ENCODE data around the gene TMPRSS9. TPM values are rescaled to one million over a fixed set of nuclear protein-coding genes. Genes with fewer than 3 reads are reported as not detected.

The TMPRSS9 gene
- total RNA-seq, 1 donor from 2014 or later = not detected

GRCh38 chr19:2341244-2341751 lies 18.8 kb upstream of the TMPRSS9 start:
- H3K9me3 Mint-ChIP-seq (ENCODE audit: unreplicated experiment) = no peaks in the 10 kb centered on the region
- H3K36me3 Mint-ChIP-seq (ENCODE audit: low read depth, unreplicated experiment) = peaks cover 11% of the 10 kb centered on the region
- no peak overlapping the region for H3K27ac Mint-ChIP-seq (ENCODE audit: unreplicated experiment)
- no peak for DNase-seq (ENCODE audit: low spot score)
- TF ChIP-seq, protein P1, sequence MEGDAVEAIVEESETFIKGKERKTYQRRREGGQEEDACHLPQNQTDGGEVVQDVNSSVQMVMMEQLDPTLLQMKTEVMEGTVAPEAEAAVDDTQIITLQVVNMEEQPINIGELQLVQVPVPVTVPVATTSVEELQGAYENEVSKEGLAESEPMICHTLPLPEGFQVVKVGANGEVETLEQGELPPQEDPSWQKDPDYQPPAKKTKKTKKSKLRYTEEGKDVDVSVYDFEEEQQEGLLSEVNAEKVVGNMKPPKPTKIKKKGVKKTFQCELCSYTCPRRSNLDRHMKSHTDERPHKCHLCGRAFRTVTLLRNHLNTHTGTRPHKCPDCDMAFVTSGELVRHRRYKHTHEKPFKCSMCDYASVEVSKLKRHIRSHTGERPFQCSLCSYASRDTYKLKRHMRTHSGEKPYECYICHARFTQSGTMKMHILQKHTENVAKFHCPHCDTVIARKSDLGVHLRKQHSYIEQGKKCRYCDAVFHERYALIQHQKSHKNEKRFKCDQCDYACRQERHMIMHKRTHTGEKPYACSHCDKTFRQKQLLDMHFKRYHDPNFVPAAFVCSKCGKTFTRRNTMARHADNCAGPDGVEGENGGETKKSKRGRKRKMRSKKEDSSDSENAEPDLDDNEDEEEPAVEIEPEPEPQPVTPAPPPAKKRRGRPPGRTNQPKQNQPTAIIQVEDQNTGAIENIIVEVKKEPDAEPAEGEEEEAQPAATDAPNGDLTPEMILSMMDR (IDR thresholded peaks at IDR 0.05; ENCODE audit: unreplicated experiment) = no peak
- H3K27me3 Mint-ChIP-seq (ENCODE audit: unreplicated experiment) = peaks cover 3% of the 10 kb centered on the region
- peaks cover 4% of the 10 kb centered on the region for H3K4me1 Mint-ChIP-seq (ENCODE audit: unreplicated experiment)
- no peak overlapping the region for H3K4me3 Mint-ChIP-seq (ENCODE audit: unreplicated experiment)

GRCh38 chr19:2341982-2342381 lies 18.1 kb upstream of the TMPRSS9 start:
- peaks cover 9% of the 10 kb centered on the region for H3K36me3 Mint-ChIP-seq (ENCODE audit: low read depth, unreplicated experiment)
- no peak overlapping the region for H3K27ac Mint-ChIP-seq (ENCODE audit: unreplicated experiment)
- TF ChIP-seq, protein P1 (IDR thresholded peaks at IDR 0.05; ENCODE audit: unreplicated experiment) = no peak
- H3K4me3 Mint-ChIP-seq (ENCODE audit: unreplicated experiment) = no peak overlapping the region
- DNase-seq (ENCODE audit: low spot score) = no peak
- H3K9me3 Mint-ChIP-seq (ENCODE audit: unreplicated experiment) = no peaks in the 10 kb centered on the region
- H3K27me3 Mint-ChIP-seq (ENCODE audit: unreplicated experiment) = peaks cover 3% of the 10 kb centered on the region
- H3K4me1 Mint-ChIP-seq (ENCODE audit: unreplicated experiment) = peaks cover 3% of the 10 kb centered on the region

- no peak for DNase-seq (ENCODE audit: low spot score)
- TF ChIP-seq, protein P1 (IDR thresholded peaks at IDR 0.05; ENCODE audit: unreplicated experiment) = no peak
- Mint-ChIP-seq H3K36me3 (ENCODE audit: low read depth, unreplicated experiment) (peaks cover 9% of the 10 kb centered on the region), H3K27ac (ENCODE audit: unreplicated experiment) (no peak overlapping the region), H3K9me3 (ENCODE audit: unreplicated experiment) (no peaks in the 10 kb centered on the region), H3K27me3 (ENCODE audit: unreplicated experiment) (peaks cover 3% of the 10 kb centered on the region), H3K4me3 (ENCODE audit: unreplicated experiment) (no peak overlapping the region), H3K4me1 (ENCODE audit: unreplicated experiment) (peaks cover 3% of the 10 kb centered on the region)
Observed at GRCh38 chr19:2342656-2343288, 17.3 kb upstream of the TMPRSS9 start.

DNA sequence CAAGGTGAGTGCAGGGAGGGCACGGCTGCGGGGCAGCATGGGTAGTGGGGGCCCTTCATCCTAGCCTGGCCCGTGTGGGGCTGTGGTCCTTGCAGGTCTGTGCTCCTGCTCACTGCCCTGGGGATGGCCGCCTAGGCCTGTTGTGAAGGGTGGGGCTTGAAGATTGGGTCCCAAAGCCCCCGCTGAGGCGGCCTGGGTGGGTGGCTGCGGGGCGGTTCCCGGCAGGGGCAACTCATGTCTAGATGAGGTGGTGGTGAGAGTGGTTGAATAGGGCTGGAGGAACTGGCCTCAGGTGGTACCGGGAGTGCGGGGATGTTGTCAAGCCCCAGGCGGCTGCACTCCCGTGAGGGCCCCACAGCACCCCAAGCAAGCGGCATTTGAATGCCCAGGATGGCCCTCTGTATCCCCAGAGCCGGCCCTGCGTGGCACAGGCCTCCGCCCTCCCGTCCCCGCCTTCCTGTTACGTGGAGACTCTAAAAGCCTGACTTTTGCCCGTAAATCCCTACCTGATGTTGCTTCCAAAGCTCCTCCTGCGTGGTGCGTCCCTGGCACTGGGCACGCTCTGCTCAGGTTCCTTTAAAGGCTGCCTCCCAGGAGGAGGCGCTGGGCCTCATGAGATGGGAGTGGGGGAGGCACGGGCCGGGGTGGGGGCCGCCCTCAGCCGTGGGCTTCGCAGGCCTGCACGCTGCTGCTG lies 16.6 kb upstream of the TMPRSS9 start:
- TF ChIP-seq, protein P1 (IDR thresholded peaks at IDR 0.05; ENCODE audit: unreplicated experiment) = no peak
- no peaks in the 10 kb centered on the region for H3K9me3 Mint-ChIP-seq (ENCODE audit: unreplicated experiment)
- no peak overlapping the region for H3K27ac Mint-ChIP-seq (ENCODE audit: unreplicated experiment)
- peaks cover 3% of the 10 kb centered on the region for H3K27me3 Mint-ChIP-seq (ENCODE audit: unreplicated experiment)
- H3K4me1 Mint-ChIP-seq (ENCODE audit: unreplicated experiment) = peaks cover 3% of the 10 kb centered on the region
- H3K36me3 Mint-ChIP-seq (ENCODE audit: low read depth, unreplicated experiment) = peaks cover 9% of the 10 kb centered on the region
- no peak overlapping the region for H3K4me3 Mint-ChIP-seq (ENCODE audit: unreplicated experiment)
- DNase-seq (ENCODE audit: low spot score) = no peak

- peaks cover 3% of the 10 kb centered on the region for H3K27me3 Mint-ChIP-seq (ENCODE audit: unreplicated experiment)
- no peak overlapping the region for H3K4me3 Mint-ChIP-seq (ENCODE audit: unreplicated experiment)
- DNase-seq (ENCODE audit: low spot score) = no peak
- H3K4me1 Mint-ChIP-seq (ENCODE audit: unreplicated experiment) = peaks cover 3% of the 10 kb centered on the region
- H3K9me3 Mint-ChIP-seq (ENCODE audit: unreplicated experiment) = no peaks in the 10 kb centered on the region
- no peak overlapping the region for H3K27ac Mint-ChIP-seq (ENCODE audit: unreplicated experiment)
- peaks cover 9% of the 10 kb centered on the region for H3K36me3 Mint-ChIP-seq (ENCODE audit: low read depth, unreplicated experiment)
- TF ChIP-seq, protein P1 (IDR thresholded peaks at IDR 0.05; ENCODE audit: unreplicated experiment) = no peak
Observed at GRCh38 chr19:2344381-2344870, 15.6 kb upstream of the TMPRSS9 start.

Data from endothelial cell (in vitro differentiated cells).